ENCODE measurements around the gene RCOR1. TPM values are rescaled to one million over a fixed set of nuclear protein-coding genes. Genes with fewer than 3 reads are reported as not detected.

The RCOR1 gene
- total RNA-seq, 1 experiment from 2014 or later = 33.6 TPM

DNA sequence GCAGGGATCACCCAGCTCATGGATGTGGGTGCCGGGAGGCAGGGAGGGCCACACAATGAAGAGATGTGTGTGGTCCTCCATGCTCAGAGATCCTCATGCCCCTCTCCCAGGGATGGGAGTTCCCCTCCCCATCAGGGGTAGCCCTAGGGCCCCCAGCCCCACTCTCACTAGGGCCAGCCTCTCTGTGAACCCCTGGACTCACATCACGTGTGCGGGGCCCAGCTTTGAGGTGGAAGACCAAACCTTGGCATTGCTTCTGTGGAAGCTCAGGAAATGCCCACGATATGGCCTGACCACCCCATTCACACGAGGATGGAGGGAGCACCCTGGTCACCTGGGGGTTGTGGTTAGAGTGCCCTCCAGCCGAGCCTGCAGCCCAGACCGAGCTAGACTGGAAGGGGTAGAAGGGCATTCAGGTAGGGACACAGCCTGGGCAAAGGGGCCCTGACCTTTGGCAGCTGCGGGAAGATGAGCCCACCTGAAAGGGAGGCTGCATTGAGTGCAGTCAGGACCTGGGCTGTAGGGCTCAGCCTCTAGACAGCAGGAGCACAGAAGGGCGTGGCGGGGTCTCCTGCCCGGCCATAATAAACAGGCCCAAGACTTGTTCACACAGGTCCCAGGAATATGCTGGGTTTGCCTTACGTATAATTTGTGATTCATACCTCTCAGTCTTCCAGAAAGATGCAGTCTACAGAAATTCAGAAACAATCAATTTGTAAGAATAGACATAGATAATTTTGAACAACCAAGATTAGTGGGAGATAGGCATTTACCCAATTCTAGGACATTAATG lies 34.8 kb upstream of the RCOR1 start:
- Mint-ChIP-seq H3K4me3 (ENCODE audit: unreplicated experiment) (no peak overlapping the region), H3K27ac (ENCODE audit: unreplicated experiment) (no peak overlapping the region), H3K36me3 (ENCODE audit: insufficient read depth, unreplicated experiment) (no peaks in the 10 kb centered on the region), H3K4me1 (ENCODE audit: low read depth, unreplicated experiment) (no peaks in the 10 kb centered on the region), H3K9me3 (ENCODE audit: unreplicated experiment) (no peaks in the 10 kb centered on the region), H3K27me3 (ENCODE audit: insufficient read depth, unreplicated experiment) (no peaks in the 10 kb centered on the region)
- ChIA-PET POLR2A (no interaction called here), CTCF (interaction anchor here (0.7 kb wide), 1 partner anchor 17 kb away, joined by 3 read pairs; no protein-coding TSS in a partner anchor)
- Histone ChIP-seq H3K36me3 (ENCODE audit: control insufficient read depth, insufficient read depth, low read length) (no peaks in the 10 kb centered on the region), H3K27me3 (replicated peaks; ENCODE audit: control insufficient read depth, insufficient read depth, low read length) (no peaks in the 10 kb centered on the region), H3K4me1 (peaks cover 12% of the 10 kb centered on the region), H3K9me3 (no peaks in the 10 kb centered on the region), H3K4me3 (ENCODE audit: low read depth, low read length) (no peak overlapping the region)
- TF ChIP-seq, protein P1, sequence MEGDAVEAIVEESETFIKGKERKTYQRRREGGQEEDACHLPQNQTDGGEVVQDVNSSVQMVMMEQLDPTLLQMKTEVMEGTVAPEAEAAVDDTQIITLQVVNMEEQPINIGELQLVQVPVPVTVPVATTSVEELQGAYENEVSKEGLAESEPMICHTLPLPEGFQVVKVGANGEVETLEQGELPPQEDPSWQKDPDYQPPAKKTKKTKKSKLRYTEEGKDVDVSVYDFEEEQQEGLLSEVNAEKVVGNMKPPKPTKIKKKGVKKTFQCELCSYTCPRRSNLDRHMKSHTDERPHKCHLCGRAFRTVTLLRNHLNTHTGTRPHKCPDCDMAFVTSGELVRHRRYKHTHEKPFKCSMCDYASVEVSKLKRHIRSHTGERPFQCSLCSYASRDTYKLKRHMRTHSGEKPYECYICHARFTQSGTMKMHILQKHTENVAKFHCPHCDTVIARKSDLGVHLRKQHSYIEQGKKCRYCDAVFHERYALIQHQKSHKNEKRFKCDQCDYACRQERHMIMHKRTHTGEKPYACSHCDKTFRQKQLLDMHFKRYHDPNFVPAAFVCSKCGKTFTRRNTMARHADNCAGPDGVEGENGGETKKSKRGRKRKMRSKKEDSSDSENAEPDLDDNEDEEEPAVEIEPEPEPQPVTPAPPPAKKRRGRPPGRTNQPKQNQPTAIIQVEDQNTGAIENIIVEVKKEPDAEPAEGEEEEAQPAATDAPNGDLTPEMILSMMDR (IDR thresholded peaks at IDR 0.05; ENCODE audit: insufficient read depth in 1 of 2, low read depth in 1 of 2, low read length in 1 of 2, severe bottlenecking in 1 of 2, unreplicated experiment in 1 of 2) = no peak
- intact Hi-C loops (cut with micrococcal nuclease; ENCODE audit: unreplicated experiment) = no loop called here
- BruUV-seq (replicated peaks) = no TSS peak
- DNase-seq = no peak

DNA sequence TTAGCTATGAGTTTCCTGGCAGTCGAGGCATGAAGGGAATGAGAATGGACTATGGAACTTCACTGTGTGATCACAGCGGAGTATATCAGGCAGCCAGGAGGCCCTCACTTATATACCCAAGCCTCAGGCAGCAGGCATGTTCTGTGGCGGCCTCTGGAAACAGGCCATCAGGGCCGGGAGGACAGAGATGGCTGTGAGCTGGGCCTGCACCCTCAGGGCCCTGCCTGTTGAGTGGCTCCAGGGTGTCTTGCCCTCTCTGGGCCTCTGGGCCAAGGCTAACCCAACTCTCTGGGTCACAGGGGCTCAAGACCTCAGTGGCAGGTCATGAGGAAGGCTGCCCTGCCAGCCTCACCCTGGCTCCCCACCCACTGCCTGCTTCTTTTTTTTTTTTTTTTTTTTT lies 33.9 kb upstream of the RCOR1 start:
- ChIA-PET POLR2A (no interaction called here), CTCF (interaction anchor here (0.7 kb wide), 1 partner anchor 16 kb away, joined by 3 read pairs; no protein-coding TSS in a partner anchor)
- DNase-seq = no peak
- no peak overlapping the region for H3K4me3 Mint-ChIP-seq (ENCODE audit: unreplicated experiment)
- no peaks in the 10 kb centered on the region for H3K9me3 Mint-ChIP-seq (ENCODE audit: unreplicated experiment)
- H3K27me3 ChIP-seq (replicated peaks; ENCODE audit: control insufficient read depth, insufficient read depth, low read length) = no peaks in the 10 kb centered on the region
- H3K4me3 ChIP-seq (ENCODE audit: low read depth, low read length) = no peak overlapping the region
- TF ChIP-seq, protein P1 (IDR thresholded peaks at IDR 0.05; ENCODE audit: insufficient read depth in 1 of 2, low read depth in 1 of 2, low read length in 1 of 2, severe bottlenecking in 1 of 2, unreplicated experiment in 1 of 2) = no peak
- H3K9me3 ChIP-seq = peaks cover 4% of the 10 kb centered on the region; the same call in 1 of the 2 replicates
- H3K27me3 Mint-ChIP-seq (ENCODE audit: insufficient read depth, unreplicated experiment) = no peaks in the 10 kb centered on the region
- H3K4me1 ChIP-seq = peaks cover 5% of the 10 kb centered on the region; the same call in 1 of the 2 replicates
- H3K4me1 Mint-ChIP-seq (ENCODE audit: low read depth, unreplicated experiment) = no peaks in the 10 kb centered on the region
- intact Hi-C loops (cut with micrococcal nuclease; ENCODE audit: unreplicated experiment) = no loop called here
- H3K36me3 Mint-ChIP-seq (ENCODE audit: insufficient read depth, unreplicated experiment) = no peaks in the 10 kb centered on the region
- H3K27ac Mint-ChIP-seq (ENCODE audit: unreplicated experiment) = no peak overlapping the region
- no TSS peak for BruUV-seq (replicated peaks)
- no peaks in the 10 kb centered on the region for H3K36me3 ChIP-seq (ENCODE audit: control insufficient read depth, insufficient read depth, low read length)

DNA sequence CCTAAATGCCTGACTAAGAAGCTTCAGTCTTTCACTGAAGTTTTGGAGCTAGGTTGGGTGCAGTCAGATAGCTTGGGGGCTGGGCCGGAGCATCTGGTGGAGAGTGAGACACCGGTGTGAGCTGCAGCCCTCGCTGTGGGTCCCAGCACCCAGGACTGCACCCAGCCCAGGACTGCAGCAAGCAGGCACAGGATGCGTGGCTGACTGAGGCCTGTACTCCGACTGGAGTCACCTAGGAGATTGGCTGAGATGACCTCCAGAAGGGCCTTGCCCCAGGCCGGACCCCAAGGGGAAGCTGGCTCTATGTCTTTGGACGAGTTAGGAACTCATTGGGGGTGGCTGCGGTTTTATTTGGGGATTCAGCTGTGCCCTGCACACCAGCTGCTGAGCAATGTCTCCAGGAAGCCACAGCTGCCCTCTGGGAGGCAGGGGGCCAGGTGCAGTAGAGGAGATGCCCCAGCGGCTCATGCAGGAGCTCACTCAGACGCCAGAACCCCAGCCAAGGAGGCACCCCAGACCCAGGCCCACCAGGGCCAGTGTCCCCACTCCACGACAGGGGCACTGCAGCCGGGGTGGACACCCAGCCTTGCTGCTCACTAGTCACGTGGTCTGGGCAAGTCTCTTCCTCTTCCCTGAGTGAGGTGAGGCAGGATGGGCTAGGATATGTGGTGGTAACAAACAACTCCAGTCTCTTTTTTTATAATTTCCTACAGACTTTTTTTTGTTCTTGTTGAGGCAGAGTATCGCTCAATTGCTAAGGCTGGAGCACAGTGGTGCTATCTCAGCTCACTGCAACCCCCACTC lies 31.8 kb upstream of the RCOR1 start:
- no TSS peak for BruUV-seq (replicated peaks)
- no peak overlapping the region for H3K27ac Mint-ChIP-seq (ENCODE audit: unreplicated experiment)
- ChIA-PET CTCF (interaction anchor here (1.0 to 1.1 kb wide), 2 partner anchors 18 to 51 kb away, joined by 3 read pairs; partner anchors contain the start of gene ANKRD9), POLR2A (no interaction called here)
- no peaks in the 10 kb centered on the region for H3K4me1 Mint-ChIP-seq (ENCODE audit: low read depth, unreplicated experiment)
- no peak for DNase-seq
- Histone ChIP-seq H3K27me3 (replicated peaks; ENCODE audit: control insufficient read depth, insufficient read depth, low read length) (no peaks in the 10 kb centered on the region), H3K4me1 (peaks cover 5% of the 10 kb centered on the region; the same call in 1 of the 2 replicates), H3K4me3 (ENCODE audit: low read depth, low read length) (no peak overlapping the region), H3K36me3 (ENCODE audit: control insufficient read depth, insufficient read depth, low read length) (no peaks in the 10 kb centered on the region), H3K9me3 (peaks cover 5% of the 10 kb centered on the region; the same call in 1 of the 2 replicates)
- H3K4me3 Mint-ChIP-seq (ENCODE audit: unreplicated experiment) = no peak overlapping the region
- H3K9me3 Mint-ChIP-seq (ENCODE audit: unreplicated experiment) = no peaks in the 10 kb centered on the region
- TF ChIP-seq, protein P1 (IDR thresholded peaks at IDR 0.05; ENCODE audit: insufficient read depth in 1 of 2, low read depth in 1 of 2, low read length in 1 of 2, severe bottlenecking in 1 of 2, unreplicated experiment in 1 of 2) = no peak
- no peaks in the 10 kb centered on the region for H3K36me3 Mint-ChIP-seq (ENCODE audit: insufficient read depth, unreplicated experiment)
- H3K27me3 Mint-ChIP-seq (ENCODE audit: insufficient read depth, unreplicated experiment) = no peaks in the 10 kb centered on the region
- intact Hi-C loops (cut with micrococcal nuclease; ENCODE audit: unreplicated experiment) = no loop called here
